Hippocampal formation (tissue), 2 donors: ENCODE data around the gene RSPH10B.
A peak's percentile ranks its signal among the peaks of the same experiment; 100 is the strongest.
"Not testable (repeated sequence)": the region's sequence is repeated elsewhere in the genome, so short reads cannot be mapped to it uniquely, and the experiment has no call there.

Experiments used
- DNase-seq, 2 donors: peaks; one replicate each; lab custom pipeline; 2025; lab: John Stamatoyannopoulos, UW

The RSPH10B gene

GRCh38 chr7:5970347-5970911 is at the start of gene RSPH10B:
Gene RSPH10B, minus strand, starts transcription at chr7:5970689. Its CDS starts 3,573 bp downstream, at chr7:5967116.
- not testable (repeated sequence) for DNase-seq

GRCh38 chr7:6016653-6016966 is 46.1 kb upstream of the RSPH10B start:
- no peak for DNase-seq

- no peak for DNase-seq
These were observed 45.6 kb upstream of the RSPH10B start for GRCh38 chr7:6015917-6016652.

- no peak for DNase-seq
These were observed 42.0 kb upstream of the RSPH10B start for GRCh38 chr7:6012355-6013104.

- no peak for DNase-seq
These were observed 41.1 kb upstream of the RSPH10B start for GRCh38 chr7:6011541-6011940.

GRCh38 chr7:6010370-6010769 is 39.9 kb upstream of the RSPH10B start:
- DNase-seq: not testable (repeated sequence)

- peak; percentile 96 to 98 for DNase-seq
These were observed 38.5 kb upstream of the RSPH10B start, which contains the start of the genes AIMP2 and PMS2 for GRCh38 chr7:6008668-6009611. Gene AIMP2, plus strand, starts transcription at chr7:6009272. Its CDS starts 92 bp downstream, at chr7:6009364. Gene PMS2, minus strand, starts transcription at chr7:6009049. Its CDS starts 30 bp downstream, at chr7:6009019.

GRCh38 chr7:6007835-6008590 is 37.5 kb upstream of the RSPH10B start:
- not testable (repeated sequence) for DNase-seq

GRCh38 chr7:6007386-6007785 is 36.9 kb upstream of the RSPH10B start:
- DNase-seq: no peak

- DNase-seq: peak; percentile 17 to 68
These were observed 26.8 kb upstream of the RSPH10B start for GRCh38 chr7:5997210-5997808.

- DNase-seq: not testable (repeated sequence)
These were observed 16.6 kb upstream of the RSPH10B start for GRCh38 chr7:5987061-5987460.

GRCh38 chr7:5979680-5980314 is 9.3 kb upstream of the RSPH10B start:
- not testable (repeated sequence) for DNase-seq

GRCh38 chr7:5973580-5973979 is 3.1 kb upstream of the RSPH10B start:
- DNase-seq: not testable (repeated sequence)

- not testable (repeated sequence) for DNase-seq
These were observed 6.7 kb downstream of the RSPH10B start for GRCh38 chr7:5963810-5964209.

- DNase-seq: not testable (repeated sequence)
These were observed 7.3 kb downstream of the RSPH10B start for GRCh38 chr7:5963205-5963604.

- DNase-seq: not testable (repeated sequence)
These were observed 35.5 kb downstream of the RSPH10B start for GRCh38 chr7:5934945-5935450.

- not testable (repeated sequence) for DNase-seq
These were observed 38.4 kb downstream of the RSPH10B start for GRCh38 chr7:5931905-5932644.

GRCh38 chr7:5931250-5931649 is 39.2 kb downstream of the RSPH10B start:
- DNase-seq: not testable (repeated sequence)

- not testable (repeated sequence) for DNase-seq
These were observed 40.2 kb downstream of the RSPH10B start for GRCh38 chr7:5930290-5930689.
